GM23338 (cell line): ENCODE results near the gene CCDC187. TPM values are rescaled to one million over a fixed set of nuclear protein-coding genes. Genes with fewer than 3 reads are reported as not detected.

ENCODE experiments used
- ATAC-seq: fragments of 200-7000 bp; cut with Tn5 transposase; 3 replicates; pipeline ENCODE4 v1.9.1; 2020
- DNase-seq: peaks from one replicate; pipeline ENCODE4 v3.0.0-alpha.2; 2015; ENCODE audit warnings: low spot score
- H2AFZ ChIP-seq: fragments of 200-600 bp; sonication (generic); 2 replicates; pipeline ENCODE4 v1.8.0; 2016; ENCODE audit warnings: antibody characterized with exemption, mild to moderate bottlenecking, moderate library complexity
- H3F3A ChIP-seq: fragments of 200-600 bp; sonication (generic); replicated peaks from 2 replicates; pipeline ENCODE4 v1.8.0; 2017; ENCODE audit warnings: antibody characterized with exemption, mixed run types, low read depth
- H3K27ac ChIP-seq: fragments of 200-600 bp; sonication (generic); 2 replicates; pipeline ENCODE4 v1.6.1; 2016; ENCODE audit warnings: low read depth
- H3K27me3 ChIP-seq: fragments of 200-600 bp; sonication (generic); 2 replicates; pipeline ENCODE4 v1.8.0; 2016; ENCODE audit warnings: mild to moderate bottlenecking, mixed run types, moderate library complexity; ENCODE audit not compliant: insufficient read depth
- H3K36me3 ChIP-seq: fragments of 200-600 bp; sonication (generic); 2 replicates; pipeline ENCODE4 v1.8.0; 2016; ENCODE audit warnings: mild to moderate bottlenecking; ENCODE audit not compliant: insufficient read depth
- H3K4me1 ChIP-seq: fragments of 200-600 bp; sonication (generic); 2 replicates; pipeline ENCODE4 v1.8.0; 2016; ENCODE audit warnings: mild to moderate bottlenecking, moderate library complexity; ENCODE audit not compliant: insufficient read depth
- H3K4me2 ChIP-seq: fragments of 200-600 bp; sonication (generic); 2 replicates; pipeline ENCODE4 v1.7.1; 2017; ENCODE audit warnings: mixed run types
- H3K4me3 ChIP-seq: fragments of 200-600 bp; sonication (generic); 2 replicates; pipeline ENCODE4 v1.6.1; 2016; ENCODE audit warnings: mixed run types
- H3K79me2 ChIP-seq: fragments of 200-600 bp; sonication (generic); replicated peaks from 2 replicates; pipeline ENCODE4 v1.8.0; 2017; ENCODE audit warnings: mild to moderate bottlenecking; ENCODE audit not compliant: insufficient read depth
- H3K9me2 ChIP-seq: fragments of 200-600 bp; sonication (generic); 2 replicates; pipeline ENCODE4 v1.8.0; 2017; ENCODE audit not compliant: insufficient read depth
- H4K20me1 ChIP-seq: fragments of 200-600 bp; sonication (generic); replicated peaks from 2 replicates; pipeline ENCODE4 v1.8.0; 2017; ENCODE audit warnings: mild to moderate bottlenecking; ENCODE audit not compliant: insufficient read depth
- H3K27ac Mint-ChIP-seq: 2 replicates; pipeline ENCODE4 v1.8.0; 2020; ENCODE audit warnings: inconsistent platforms, mild to moderate bottlenecking, moderate library complexity, mixed read lengths
- H3K27me3 Mint-ChIP-seq: 3 replicates; pipeline ENCODE4 v1.8.0; 2022; ENCODE audit warnings: low read depth, mild to moderate bottlenecking, moderate library complexity, mixed read lengths, inconsistent platforms; ENCODE audit not compliant: insufficient read depth, poor library complexity
- H3K36me3 Mint-ChIP-seq: 3 replicates; pipeline ENCODE4 v1.8.0; 2021; ENCODE audit warnings: low read depth, mild to moderate bottlenecking, inconsistent platforms, moderate library complexity, mixed read lengths
- H3K4me1 Mint-ChIP-seq: 3 replicates; pipeline ENCODE4 v1.8.0; 2020; ENCODE audit warnings: mild to moderate bottlenecking, inconsistent platforms, mixed read lengths
- H3K4me3 Mint-ChIP-seq: 3 replicates; pipeline ENCODE4 v1.8.0; 2021; ENCODE audit warnings: moderate library complexity, mild to moderate bottlenecking, inconsistent platforms, mixed read lengths
- H3K9me3 Mint-ChIP-seq: 3 replicates; pipeline ENCODE4 v1.8.0; 2020; ENCODE audit warnings: moderate library complexity, mild to moderate bottlenecking, inconsistent platforms, mixed read lengths
- CREB1 ChIP-seq: fragments of 250-450 bp; sonication (Bioruptor Pico); IDR thresholded peaks from 2 replicates; pipeline ENCODE4 v1.5.0; 2020; ENCODE audit warnings: low read depth, mild to moderate bottlenecking, moderate library complexity
- EZH2 ChIP-seq: fragments of 200-600 bp; sonication (generic); IDR thresholded peaks from one replicate; pipeline ENCODE4 v1.8.0; 2017; ENCODE audit warnings: antibody characterized with exemption, mild to moderate bottlenecking, low read depth; ENCODE audit not compliant: unreplicated experiment
- JUNB ChIP-seq: IDR thresholded peaks from one replicate; pipeline ENCODE4 v1.6.1; 2016; ENCODE audit warnings: antibody characterized with exemption; ENCODE audit not compliant: unreplicated experiment
- NANOG ChIP-seq: IDR thresholded peaks from 2 replicates; pipeline ENCODE4 v1.6.1; 2016; ENCODE audit warnings: antibody characterized with exemption, borderline replicate concordance
- POLR2AphosphoS5 ChIP-seq: IDR thresholded peaks from 2 replicates; pipeline ENCODE4 v1.6.1; 2016; ENCODE audit warnings: antibody characterized with exemption, low read depth
- STAT1 ChIP-seq: IDR thresholded peaks from one replicate; pipeline ENCODE4 v1.6.1; 2016; ENCODE audit warnings: antibody characterized with exemption; ENCODE audit not compliant: unreplicated experiment
- polyA plus RNA-seq: library from polyadenylated mRNA; unstranded; fragments of >200 nt; fragmentation: Nextera tagmentation; extraction: Ambion mirVana; gene quantifications from 2 replicates; pipeline ENCODE4 v1.2.1, GENCODE V29; 2016
- total RNA-seq: library from RNA; depleted of rRNA; stranded (reverse); fragments of >200 nt; shearing (Covaris generic); gene quantifications from 2 replicates; pipeline ENCODE4 v1.2.3, GENCODE V29; 2014
- TF ChIP-seq, protein P1 (sequence below): IDR thresholded peaks from 2 replicates; pipeline ENCODE4 v1.6.1; 2016; ENCODE audit warnings: antibody characterized with exemption
- TF ChIP-seq, protein P2 (sequence below), 2 experiments: fragments of 200-600 bp in 1 of 2; sonication (generic) in 1 of 2; conservative IDR thresholded peaks; 2 replicates each; pipeline versions ENCODE4 v1.5.1 to v1.6.1; 2016 to 2017; ENCODE audit warnings: antibody characterized with exemption in 2 of 2, low read depth in 2 of 2, mild to moderate bottlenecking in 2 of 2, moderate library complexity in 1 of 2
- TF ChIP-seq, protein P3 (sequence below): IDR thresholded peaks from one replicate; pipeline ENCODE4 v1.6.1; 2018; ENCODE audit warnings: antibody characterized with exemption; ENCODE audit not compliant: unreplicated experiment

Gene CCDC187
- total and polyA plus RNA-seq, 2 experiments from 2014 or later = 0.14 TPM; not detected in 1

DNA sequence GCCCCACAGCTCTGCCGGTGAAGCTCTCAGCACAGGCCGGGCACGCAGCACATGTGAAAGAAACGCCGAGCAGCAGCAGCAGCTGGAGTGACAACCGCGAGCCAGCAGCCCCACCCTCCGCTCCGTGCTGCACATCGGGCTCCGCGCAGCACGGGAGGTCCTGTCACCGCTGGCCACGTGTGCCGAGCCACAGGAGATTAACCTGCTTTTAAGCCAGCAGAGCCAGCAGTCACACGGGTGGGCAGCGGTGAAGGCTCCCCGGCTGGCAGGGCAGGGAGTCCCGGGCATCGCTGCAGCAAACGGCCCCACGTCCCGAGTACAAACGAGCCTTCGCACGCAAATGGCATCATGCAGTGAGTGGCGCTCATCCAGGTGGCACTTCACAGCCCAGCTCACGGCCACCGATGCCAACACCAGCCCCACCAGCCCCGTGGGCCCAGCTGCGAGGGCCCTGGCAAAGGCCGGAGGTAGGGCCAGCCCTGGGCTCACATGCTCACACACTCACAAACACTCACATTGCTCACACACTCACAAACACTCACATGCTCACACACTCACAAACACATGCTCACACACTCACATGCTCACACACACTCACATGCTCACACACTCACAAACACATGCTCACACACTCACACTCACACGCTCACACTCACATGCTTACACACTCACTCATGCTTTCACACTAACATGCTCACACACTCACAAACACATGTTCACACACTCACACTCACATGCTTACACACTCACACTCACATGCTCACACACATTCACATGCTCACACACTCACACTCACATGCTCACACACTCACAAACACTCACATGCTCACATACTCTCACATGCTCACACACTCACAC is 11.1 kb downstream of the CCDC187 start:
- no peak for ATAC-seq
- Histone ChIP-seq H3K27me3 (no peaks in the 10 kb centered on the region), H3K4me3 (no peak overlapping the region), H3K4me2 (no peak overlapping the region), H3K79me2 (no peaks in the 10 kb centered on the region), H3K27ac (no peak overlapping the region), H4K20me1 (no peaks in the 10 kb centered on the region), H3K4me1 (no peaks in the 10 kb centered on the region), H3F3A (peaks cover 11% of the 10 kb centered on the region; the same call in 1 of the 2 replicates), H3K9me2 (no peaks in the 10 kb centered on the region), H3K36me3 (no peaks in the 10 kb centered on the region), H2AFZ (no peak overlapping the region)
- Mint-ChIP-seq H3K27ac (no peak overlapping the region), H3K4me3 (no peak overlapping the region), H3K4me1 (no peaks in the 10 kb centered on the region), H3K27me3 (peaks cover 3% of the 10 kb centered on the region), H3K36me3 (no peaks in the 10 kb centered on the region), H3K9me3 (no peaks in the 10 kb centered on the region)
- no peak for DNase-seq
- TF ChIP-seq STAT1 = no peak

DNA sequence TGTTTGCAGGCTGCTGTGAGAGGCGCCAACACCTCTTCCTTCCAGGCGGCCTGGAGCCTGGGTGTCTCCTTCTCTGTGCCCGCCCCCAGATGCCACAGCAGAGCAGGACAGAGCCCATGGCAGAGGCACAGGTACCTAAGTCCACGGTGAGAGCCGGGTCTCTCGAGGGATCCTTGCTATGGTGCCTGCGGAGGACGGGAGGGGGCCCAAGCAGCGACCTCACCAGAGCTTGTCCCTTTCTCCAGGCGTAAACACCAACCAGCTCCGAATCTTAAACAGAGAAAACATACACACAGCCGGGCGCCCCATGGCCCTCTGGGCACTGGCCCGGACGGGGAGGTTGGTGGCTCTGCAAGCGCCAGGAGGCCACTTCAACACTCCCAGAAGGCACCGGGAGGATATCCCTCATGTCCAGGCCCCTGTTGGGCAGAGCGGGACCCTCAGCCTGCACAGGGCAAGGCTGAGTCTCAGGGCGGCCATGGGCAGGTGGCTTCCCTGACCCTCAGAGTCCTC is 11.8 kb downstream of the CCDC187 start:
- Histone ChIP-seq H3K36me3 (no peaks in the 10 kb centered on the region), H3K27me3 (no peaks in the 10 kb centered on the region), H3F3A (peaks cover 11% of the 10 kb centered on the region; the same call in 1 of the 2 replicates), H3K79me2 (no peaks in the 10 kb centered on the region), H4K20me1 (no peaks in the 10 kb centered on the region), H3K4me1 (no peaks in the 10 kb centered on the region), H3K4me2 (no peak overlapping the region), H3K4me3 (no peak overlapping the region), H3K9me2 (no peaks in the 10 kb centered on the region), H3K27ac (no peak overlapping the region), H2AFZ (no peak overlapping the region)
- Mint-ChIP-seq H3K4me3 (no peak overlapping the region), H3K36me3 (no peaks in the 10 kb centered on the region), H3K27me3 (peaks cover 3% of the 10 kb centered on the region), H3K4me1 (no peaks in the 10 kb centered on the region), H3K27ac (no peak overlapping the region), H3K9me3 (no peaks in the 10 kb centered on the region)
- DNase-seq = no peak
- no peak for TF ChIP-seq STAT1
- ATAC-seq = no peak

DNA sequence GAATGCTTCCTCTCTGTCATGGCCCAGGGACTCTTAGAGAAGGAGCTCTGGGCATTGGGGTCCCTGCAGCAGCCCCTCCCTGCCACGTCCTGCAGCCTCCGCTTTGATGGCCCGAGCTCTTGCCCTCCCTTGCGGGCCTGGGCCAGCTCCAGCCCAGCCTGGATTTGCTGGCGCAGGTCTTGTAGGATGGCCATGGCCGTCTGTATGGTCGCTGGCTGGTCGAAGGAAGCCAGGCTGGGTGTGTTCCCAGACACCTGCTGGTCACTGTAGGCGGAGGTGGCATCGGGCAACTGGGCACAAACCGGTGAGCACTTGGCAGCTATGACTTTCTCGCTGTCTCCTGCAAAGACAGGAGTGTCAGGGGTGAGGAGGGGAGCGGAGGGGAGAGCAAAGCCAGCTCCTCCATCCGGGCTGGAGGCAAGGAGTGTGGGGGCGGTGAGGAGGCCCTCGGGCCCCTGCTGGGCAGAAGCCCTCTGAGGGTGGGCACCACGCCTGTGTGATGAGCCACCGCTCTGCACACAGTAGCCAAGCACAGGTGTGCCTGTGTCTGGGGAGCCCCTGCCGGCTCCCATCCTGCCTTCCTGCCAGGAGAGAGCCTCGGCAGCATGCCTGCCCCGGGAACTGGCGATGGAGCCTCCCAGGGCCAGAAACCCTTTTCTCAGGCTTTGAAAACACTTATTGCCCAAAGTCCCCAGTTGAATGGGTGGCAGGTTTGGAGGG is 12.4 kb downstream of the CCDC187 start:
- H3K27me3 Mint-ChIP-seq = peaks cover 3% of the 10 kb centered on the region
- H3K4me1 Mint-ChIP-seq = no peaks in the 10 kb centered on the region
- no peak overlapping the region for H3K4me3 Mint-ChIP-seq
- Histone ChIP-seq H3K79me2 (no peaks in the 10 kb centered on the region), H4K20me1 (no peaks in the 10 kb centered on the region), H3K4me2 (no peak overlapping the region), H3K27ac (no peak overlapping the region), H3K9me2 (no peaks in the 10 kb centered on the region), H3F3A (peaks cover 11% of the 10 kb centered on the region; the same call in 1 of the 2 replicates), H3K27me3 (no peaks in the 10 kb centered on the region), H3K4me3 (no peak overlapping the region), H3K36me3 (no peaks in the 10 kb centered on the region), H3K4me1 (no peaks in the 10 kb centered on the region), H2AFZ (no peak overlapping the region)
- no peak overlapping the region for H3K27ac Mint-ChIP-seq
- H3K36me3 Mint-ChIP-seq = no peaks in the 10 kb centered on the region
- no peak for ATAC-seq
- no peaks in the 10 kb centered on the region for H3K9me3 Mint-ChIP-seq
- no peak for DNase-seq
- TF ChIP-seq, protein P1, sequence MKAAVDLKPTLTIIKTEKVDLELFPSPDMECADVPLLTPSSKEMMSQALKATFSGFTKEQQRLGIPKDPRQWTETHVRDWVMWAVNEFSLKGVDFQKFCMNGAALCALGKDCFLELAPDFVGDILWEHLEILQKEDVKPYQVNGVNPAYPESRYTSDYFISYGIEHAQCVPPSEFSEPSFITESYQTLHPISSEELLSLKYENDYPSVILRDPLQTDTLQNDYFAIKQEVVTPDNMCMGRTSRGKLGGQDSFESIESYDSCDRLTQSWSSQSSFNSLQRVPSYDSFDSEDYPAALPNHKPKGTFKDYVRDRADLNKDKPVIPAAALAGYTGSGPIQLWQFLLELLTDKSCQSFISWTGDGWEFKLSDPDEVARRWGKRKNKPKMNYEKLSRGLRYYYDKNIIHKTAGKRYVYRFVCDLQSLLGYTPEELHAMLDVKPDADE = no peak
- TF ChIP-seq CREB1 (CRISPR knock-in tag) = no peak
- TF ChIP-seq, protein P2, sequence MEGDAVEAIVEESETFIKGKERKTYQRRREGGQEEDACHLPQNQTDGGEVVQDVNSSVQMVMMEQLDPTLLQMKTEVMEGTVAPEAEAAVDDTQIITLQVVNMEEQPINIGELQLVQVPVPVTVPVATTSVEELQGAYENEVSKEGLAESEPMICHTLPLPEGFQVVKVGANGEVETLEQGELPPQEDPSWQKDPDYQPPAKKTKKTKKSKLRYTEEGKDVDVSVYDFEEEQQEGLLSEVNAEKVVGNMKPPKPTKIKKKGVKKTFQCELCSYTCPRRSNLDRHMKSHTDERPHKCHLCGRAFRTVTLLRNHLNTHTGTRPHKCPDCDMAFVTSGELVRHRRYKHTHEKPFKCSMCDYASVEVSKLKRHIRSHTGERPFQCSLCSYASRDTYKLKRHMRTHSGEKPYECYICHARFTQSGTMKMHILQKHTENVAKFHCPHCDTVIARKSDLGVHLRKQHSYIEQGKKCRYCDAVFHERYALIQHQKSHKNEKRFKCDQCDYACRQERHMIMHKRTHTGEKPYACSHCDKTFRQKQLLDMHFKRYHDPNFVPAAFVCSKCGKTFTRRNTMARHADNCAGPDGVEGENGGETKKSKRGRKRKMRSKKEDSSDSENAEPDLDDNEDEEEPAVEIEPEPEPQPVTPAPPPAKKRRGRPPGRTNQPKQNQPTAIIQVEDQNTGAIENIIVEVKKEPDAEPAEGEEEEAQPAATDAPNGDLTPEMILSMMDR (conservative IDR thresholded peaks at IDR 0.05; ENCODE audit: low read depth in 2 of 2) = no peak
- TF ChIP-seq NANOG = no peak
- TF ChIP-seq, protein P3, sequence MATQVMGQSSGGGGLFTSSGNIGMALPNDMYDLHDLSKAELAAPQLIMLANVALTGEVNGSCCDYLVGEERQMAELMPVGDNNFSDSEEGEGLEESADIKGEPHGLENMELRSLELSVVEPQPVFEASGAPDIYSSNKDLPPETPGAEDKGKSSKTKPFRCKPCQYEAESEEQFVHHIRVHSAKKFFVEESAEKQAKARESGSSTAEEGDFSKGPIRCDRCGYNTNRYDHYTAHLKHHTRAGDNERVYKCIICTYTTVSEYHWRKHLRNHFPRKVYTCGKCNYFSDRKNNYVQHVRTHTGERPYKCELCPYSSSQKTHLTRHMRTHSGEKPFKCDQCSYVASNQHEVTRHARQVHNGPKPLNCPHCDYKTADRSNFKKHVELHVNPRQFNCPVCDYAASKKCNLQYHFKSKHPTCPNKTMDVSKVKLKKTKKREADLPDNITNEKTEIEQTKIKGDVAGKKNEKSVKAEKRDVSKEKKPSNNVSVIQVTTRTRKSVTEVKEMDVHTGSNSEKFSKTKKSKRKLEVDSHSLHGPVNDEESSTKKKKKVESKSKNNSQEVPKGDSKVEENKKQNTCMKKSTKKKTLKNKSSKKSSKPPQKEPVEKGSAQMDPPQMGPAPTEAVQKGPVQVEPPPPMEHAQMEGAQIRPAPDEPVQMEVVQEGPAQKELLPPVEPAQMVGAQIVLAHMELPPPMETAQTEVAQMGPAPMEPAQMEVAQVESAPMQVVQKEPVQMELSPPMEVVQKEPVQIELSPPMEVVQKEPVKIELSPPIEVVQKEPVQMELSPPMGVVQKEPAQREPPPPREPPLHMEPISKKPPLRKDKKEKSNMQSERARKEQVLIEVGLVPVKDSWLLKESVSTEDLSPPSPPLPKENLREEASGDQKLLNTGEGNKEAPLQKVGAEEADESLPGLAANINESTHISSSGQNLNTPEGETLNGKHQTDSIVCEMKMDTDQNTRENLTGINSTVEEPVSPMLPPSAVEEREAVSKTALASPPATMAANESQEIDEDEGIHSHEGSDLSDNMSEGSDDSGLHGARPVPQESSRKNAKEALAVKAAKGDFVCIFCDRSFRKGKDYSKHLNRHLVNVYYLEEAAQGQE = no peak
- TF ChIP-seq EZH2 = no peak
- no peak for TF ChIP-seq JUNB
- no peak for TF ChIP-seq POLR2AphosphoS5
